H1 (cell line): Measurements from ENCODE around the gene RAD51B. TPM values are rescaled to one million over a fixed set of nuclear protein-coding genes. Genes with fewer than 3 reads are reported as not detected.
A peak's percentile ranks its signal among the peaks of the same experiment; 100 is the strongest.

Experiments used
- CTCF ChIA-PET: fragments of 300-600 bp; sonication (Branson Sonifier 250); formaldehyde crosslinking; loops from one replicate; lab custom pipeline; 2021; ENCODE audit not compliant: partially characterized antibody; lab: Charles Lee
- POLR2A ChIA-PET: fragments of 300-600 bp; sonication (Branson Sonifier 250); formaldehyde crosslinking; loops from one replicate; lab custom pipeline; 2021; ENCODE audit warnings: inconsistent platforms; ENCODE audit not compliant: partially characterized antibody; lab: Charles Lee
- DNase-seq, 2 experiments: peaks; one replicate each; pipeline versions ENCODE4 v3.0.0 to v3.0.0-alpha.2; 2010 to 2022; ENCODE audit warnings: low spot score in 2 of 2, low read depth in 1 of 2, mixed read lengths in 1 of 2
- FAIRE-seq: peaks from 2 replicates; lab custom pipeline; 2011; peaks lifted over from hg19 to GRCh38; lab: Jason Lieb, UNC
- H2AFZ ChIP-seq: 2 replicates; pipeline ENCODE4 v1.8.1; 2012; ENCODE audit warnings: low read length, inconsistent platforms
- H2AK5ac ChIP-seq: 2 replicates; pipeline ENCODE4 v1.6.1; 2013; ENCODE audit warnings: low read depth, low read length
- H2BK120ac ChIP-seq: replicated peaks from 2 replicates; pipeline ENCODE3; 2013; ENCODE audit warnings: low read depth, low read length, inconsistent platforms
- H2BK12ac ChIP-seq: 2 replicates; pipeline ENCODE4 v1.6.1; 2013; ENCODE audit warnings: low read depth, low read length
- H2BK15ac ChIP-seq: 2 replicates; pipeline ENCODE4 v1.6.1; 2013; ENCODE audit warnings: low read length
- H2BK20ac ChIP-seq: 2 replicates; pipeline ENCODE4 v1.6.1; 2013; ENCODE audit warnings: low read length
- H2BK5ac ChIP-seq: 2 replicates; pipeline ENCODE4 v1.6.1; 2013; ENCODE audit warnings: low read depth, low read length
- H3K14ac ChIP-seq: 2 replicates; pipeline ENCODE4 v1.6.1; 2013; ENCODE audit warnings: inconsistent platforms; ENCODE audit not compliant: insufficient read length
- H3K18ac ChIP-seq: 2 replicates; pipeline ENCODE4 v1.6.1; 2013; ENCODE audit warnings: low read length; ENCODE audit errors: extremely low read depth
- H3K23ac ChIP-seq: 2 replicates; pipeline ENCODE4 v1.6.1; 2013; ENCODE audit warnings: inconsistent platforms; ENCODE audit not compliant: insufficient read length
- H3K23me2 ChIP-seq: 2 replicates; pipeline ENCODE4 v1.6.1; 2013; ENCODE audit warnings: low read depth, low read length
- H3K27ac ChIP-seq: 2 replicates; pipeline ENCODE4 v1.6.1; 2011; ENCODE audit warnings: low read depth, low read length, inconsistent platforms
- H3K27me3 ChIP-seq, 4 experiments: replicated peaks in 1 of 4; 1 replicate in 1 of 4; 2 replicates in 3 of 4; pipeline versions ENCODE4 v1.6.1 to v1.8.1; 2011 to 2013; ENCODE audit warnings: low read length in 3 of 4, mild to moderate bottlenecking in 3 of 4, inconsistent platforms in 2 of 4, mixed read lengths in 2 of 4, moderate library complexity in 1 of 4; ENCODE audit not compliant: control insufficient read depth in 3 of 4, insufficient read depth in 3 of 4; ENCODE audit errors: extremely low read depth in 1 of 4
- H3K36me3 ChIP-seq, 4 experiments: 2 replicates each; pipeline versions ENCODE4 v1.6.1 to v1.8.1; 2011 to 2013; ENCODE audit warnings: mild to moderate bottlenecking in 4 of 4, low read length in 3 of 4, moderate library complexity in 2 of 4, control low read depth in 1 of 4, inconsistent platforms in 1 of 4; ENCODE audit not compliant: insufficient read depth in 4 of 4, control insufficient read depth in 2 of 4
- H3K4ac ChIP-seq: replicated peaks from 2 replicates; pipeline ENCODE3; 2013; ENCODE audit warnings: low read length, low read depth, mixed read lengths, inconsistent platforms; ENCODE audit not compliant: insufficient read length
- H3K4me1 ChIP-seq, 4 experiments: replicated peaks in 1 of 4; 1 replicate in 1 of 4; 2 replicates in 3 of 4; pipeline versions ENCODE4 v1.6.1 to v1.8.1; 2011 to 2013; ENCODE audit warnings: low read length in 3 of 4, inconsistent platforms in 2 of 4, mixed read lengths in 1 of 4; ENCODE audit not compliant: insufficient read depth in 4 of 4, control insufficient read depth in 3 of 4
- H3K4me2 ChIP-seq, 2 experiments: 2 replicates each; pipeline versions ENCODE4 v1.6.1 to v1.8.1; 2011 to 2013; ENCODE audit warnings: low read depth in 2 of 2, low read length in 2 of 2, control low read depth in 1 of 2, inconsistent platforms in 1 of 2, mild to moderate bottlenecking in 1 of 2; ENCODE audit not compliant: insufficient read depth in 1 of 2
- H3K4me3 ChIP-seq, 4 experiments: fragments of 200-600, 300-600 bp in 1 of 4; sonication (generic), shearing (Covaris generic), sonication (Bioruptor Twin) in 1 of 4; 2 replicates each; pipeline versions ENCODE4 v1.5.1 to v1.8.1; 2011 to 2016; ENCODE audit warnings: low read length in 4 of 4, low read depth in 3 of 4, control low read depth in 2 of 4, inconsistent platforms in 2 of 4, mild to moderate bottlenecking in 2 of 4, mixed read lengths in 1 of 4, moderate library complexity in 1 of 4; ENCODE audit not compliant: insufficient read depth in 2 of 4; ENCODE audit errors: extremely low read depth in 1 of 4
- H3K56ac ChIP-seq: replicated peaks from 2 replicates; pipeline ENCODE3; 2013; ENCODE audit warnings: low read depth, mild to moderate bottlenecking, mixed read lengths, low read length, inconsistent platforms; ENCODE audit not compliant: insufficient read length
- H3K79me1 ChIP-seq: 2 replicates; pipeline ENCODE4 v1.6.1; 2013; ENCODE audit warnings: low read depth, low read length, control low read depth
- H3K79me2 ChIP-seq, 2 experiments: 2 replicates each; pipeline versions ENCODE4 v1.6.1 to v1.8.1; 2012 to 2013; ENCODE audit warnings: low read length in 2 of 2, mild to moderate bottlenecking in 2 of 2, inconsistent platforms in 1 of 2; ENCODE audit not compliant: insufficient read depth in 2 of 2, control insufficient read depth in 1 of 2
- H3K9ac ChIP-seq, 4 experiments: replicated peaks in 1 of 4; 1 replicate in 1 of 4; 2 replicates in 3 of 4; pipeline versions ENCODE4 v1.6.1 to v1.8.1; 2011 to 2013; ENCODE audit warnings: low read depth in 3 of 4, low read length in 3 of 4, control low read depth in 2 of 4, mild to moderate bottlenecking in 2 of 4, moderate library complexity in 2 of 4, inconsistent platforms in 1 of 4; ENCODE audit errors: extremely low read depth in 1 of 4
- H3K9me3 ChIP-seq, 2 experiments: 2 replicates each; pipeline versions ENCODE4 v1.6.1 to v1.8.1; 2012 to 2013; ENCODE audit warnings: mild to moderate bottlenecking in 2 of 2, moderate library complexity in 2 of 2, control low read depth in 1 of 2, inconsistent platforms in 1 of 2, low read depth in 1 of 2, low read length in 1 of 2, mixed read lengths in 1 of 2; ENCODE audit not compliant: insufficient read depth in 2 of 2
- H4K20me1 ChIP-seq, 2 experiments: replicated peaks in 1 of 2; 2 replicates each; pipeline versions ENCODE3 to v1.8.1; 2011 to 2013; ENCODE audit warnings: inconsistent platforms in 2 of 2, low read length in 2 of 2, mild to moderate bottlenecking in 1 of 2; ENCODE audit not compliant: insufficient read depth in 2 of 2, control insufficient read depth in 1 of 2
- H4K5ac ChIP-seq: 2 replicates; pipeline ENCODE4 v1.6.1; 2013; ENCODE audit warnings: low read length, low read depth, mixed read lengths, inconsistent platforms; ENCODE audit not compliant: insufficient read length
- H4K8ac ChIP-seq: 2 replicates; pipeline ENCODE4 v1.8.0; 2013; ENCODE audit warnings: mild to moderate bottlenecking, moderate library complexity, low read length, inconsistent platforms; ENCODE audit not compliant: insufficient read depth; ENCODE audit errors: extremely low read depth
- H4K91ac ChIP-seq: replicated peaks from 2 replicates; pipeline ENCODE3; 2013; ENCODE audit warnings: low read length, mixed read lengths, inconsistent platforms; ENCODE audit not compliant: insufficient read length
- EZH2 ChIP-seq: fragments of 200-600 bp; sonication (generic); IDR thresholded peaks from 2 replicates; pipeline ENCODE4 v1.7.1; 2012; ENCODE audit warnings: low read depth, mild to moderate bottlenecking, moderate library complexity, low read length, inconsistent platforms; ENCODE audit not compliant: severe bottlenecking
- MAFK ChIP-seq: IDR thresholded peaks from 2 replicates; pipeline ENCODE4 v1.6.1; 2012; ENCODE audit warnings: low read depth, mild to moderate bottlenecking, improper control_type of control experiment, low read length
- PHF8 ChIP-seq: fragments of 200-600 bp; sonication (generic); conservative IDR thresholded peaks from 2 replicates; pipeline ENCODE4 v1.7.1; 2012; ENCODE audit warnings: low read depth, mild to moderate bottlenecking, inconsistent platforms, low read length, moderate library complexity
- RNF2 ChIP-seq: fragments of 200-900, 300-1000 bp; sonication (generic); IDR thresholded peaks from 2 replicates; pipeline ENCODE4 v1.7.1; 2016; ENCODE audit warnings: borderline replicate concordance, low read depth, mild to moderate bottlenecking, antibody characterized with exemption, low read length; ENCODE audit not compliant: poor library complexity, severe bottlenecking; ENCODE audit errors: missing control alignments
- SUZ12 ChIP-seq: fragments of 200-600 bp; sonication (generic); IDR thresholded peaks from 2 replicates; pipeline ENCODE4 v1.6.1; 2012; ENCODE audit warnings: mild to moderate bottlenecking, inconsistent platforms, low read length, moderate library complexity, mixed read lengths
- WGBS, 2 experiments: shearing (Covaris generic) in 1 of 2; methylation state at CpG; one replicate each; pipeline versions ENCODE4 v1.1.6 to v1.1.7; 2013 to 2015; ENCODE audit warnings: low lambda C conversion rate in 2 of 2, mixed read lengths in 2 of 2, inconsistent platforms in 1 of 2, low coverage in 1 of 2, missing lambda C conversion rate in 1 of 2; ENCODE audit not compliant: insufficient replicate concordance in 2 of 2, insufficient coverage in 1 of 2, insufficient read length in 1 of 2; ENCODE audit errors: extremely low coverage in 1 of 2, missing lambda C conversion rate in 1 of 2; 5-methylcytosine and 5-hydroxymethylcytosine counted together
- polyA plus RNA-seq, 7 experiments: library from polyadenylated mRNA; depleted of rRNA in 3 of 7; stranded (reverse) in 5 of 7; unstranded in 2 of 7; fragments of >200 nt in 5 of 7; fragments of 200-250 nt in 2 of 7; gene quantifications; 1 replicate in 5 of 7; 2 replicates in 1 of 7; 4 replicates in 1 of 7; pipeline versions ENCODE4 v1.2.1 to v1.2.3, GENCODE V29; 2011 to 2013; ENCODE audit warnings: missing spikeins in 2 of 7, mixed read lengths in 2 of 7
- total RNA-seq: library from RNA; stranded (reverse); fragmentation: NEBNext Ultra II Directional; extraction: Animal tissue kit (Norgen Biotek cat#: 25700); gene quantifications from 2 replicates; pipeline ENCODE4 v1.2.1, GENCODE V29; 2021

The RAD51B gene
- total and polyA plus RNA-seq, 2 of the 8 experiments (the other 6 are each of a cell fraction or from before 2014, with no cell fraction given) = 3.9 to 14.9 TPM

GRCh38 chr14:68736471-68736871 is 916.9 kb downstream of the RAD51B start:
- Histone ChIP-seq H3K9me3 (no peaks in the 10 kb centered on the region; a peak in 1 of 4 replicates), H3K23ac (no peak overlapping the region), H3K4ac (no peak overlapping the region), H4K8ac (no peak overlapping the region), H4K5ac (no peak overlapping the region), H4K20me1 (no peaks in the 10 kb centered on the region), H3K27me3 (no peaks in the 10 kb centered on the region), H3K36me3 (no peaks in the 10 kb centered on the region), H3K18ac (0 out of 2 replicates have a peak overlapping the region, but pooled peaks have one; percentile 17), H3K27ac (no peak overlapping the region), H3K79me1 (no peaks in the 10 kb centered on the region), H2BK12ac (no peak overlapping the region), H3K23me2 (no peaks in the 10 kb centered on the region), H3K79me2 (no peaks in the 10 kb centered on the region), H2AK5ac (no peak overlapping the region), H3K14ac (no peak overlapping the region), H3K9ac (no peak overlapping the region), H2BK5ac (no peak overlapping the region), H3K4me3 (no peak overlapping the region), H2BK120ac (no peak overlapping the region), H2AFZ (peak overlapping the region; percentile 47), H3K4me1 (peaks cover 2 to 7% (median 2%) of the 10 kb centered on the region in 4 experiments; a peak in 5 of 7 replicates), H3K56ac (no peak overlapping the region), H4K91ac (no peak overlapping the region), H2BK20ac (no peak overlapping the region), H3K4me2 (no peak overlapping the region), H2BK15ac (no peak overlapping the region)
- WGBS, 2 experiments = 75% methylated on average over 5 of the region's 7 CpGs; no CpG with 5 or more reads in 1 of the 2 experiments
- TF ChIP-seq MAFK = no peak
- TF ChIP-seq EZH2 = no peak
- no peak for TF ChIP-seq RNF2
- TF ChIP-seq SUZ12 = no peak
- no peak for TF ChIP-seq PHF8
- DNase-seq (no peak), FAIRE-seq (no peak)
- ChIA-PET CTCF (interaction anchor here (0.7 to 2.1 kb wide), 12 partner anchors 15 to 107 kb away, joined by 3 to 7 read pairs (median 3); no protein-coding TSS in a partner anchor), POLR2A (interaction anchor here (1.0 to 1.5 kb wide), 5 partner anchors 9 to 59 kb away, joined by 3 to 4 read pairs (median 3); no protein-coding TSS in a partner anchor)
